Hepatocyte (in vitro differentiated cells): ENCODE data around the gene LDB2. TPM values are rescaled to one million over a fixed set of nuclear protein-coding genes. Genes with fewer than 3 reads are reported as not detected.
A peak's percentile ranks its signal among the peaks of the same experiment; 100 is the strongest.

Experiments used
- DNase-seq: peaks from one replicate; pipeline ENCODE4 v3.0.0-alpha.2; 2016; ENCODE audit warnings: low spot score
- H2AFZ ChIP-seq: fragments of 200-600 bp; sonication (generic); 2 replicates; pipeline ENCODE4 v1.6.0; 2016; ENCODE audit warnings: antibody characterized with exemption, mild to moderate bottlenecking
- H3K27ac ChIP-seq: fragments of 200-600 bp; sonication (generic); 2 replicates; pipeline ENCODE4 v1.5.1; 2016; ENCODE audit warnings: mild to moderate bottlenecking
- H3K27me3 ChIP-seq: fragments of 200-600 bp; sonication (generic); 2 replicates; pipeline ENCODE4 v1.6.1; 2016
- H3K36me3 ChIP-seq: fragments of 200-600 bp; sonication (generic); replicated peaks from 2 replicates; pipeline ENCODE4 v1.5.1; 2016; ENCODE audit warnings: low read depth; ENCODE audit not compliant: insufficient read depth
- H3K4me1 ChIP-seq: fragments of 200-600 bp; sonication (generic); 2 replicates; pipeline ENCODE4 v1.5.1; 2016; ENCODE audit warnings: mild to moderate bottlenecking, moderate library complexity; ENCODE audit not compliant: insufficient read depth
- H3K4me2 ChIP-seq: fragments of 200-600 bp; sonication (generic); 2 replicates; pipeline ENCODE4 v1.6.0; 2016
- H3K4me3 ChIP-seq: fragments of 200-600 bp; sonication (generic); 2 replicates; pipeline ENCODE4 v1.5.1; 2016; ENCODE audit warnings: mild to moderate bottlenecking
- H3K79me2 ChIP-seq: fragments of 200-600 bp; sonication (generic); 2 replicates; pipeline ENCODE4 v1.6.0; 2017; ENCODE audit warnings: mild to moderate bottlenecking
- H3K9me2 ChIP-seq: fragments of 200-600 bp; sonication (generic); replicated peaks from 2 replicates; pipeline ENCODE4 v1.6.0; 2017; ENCODE audit warnings: mild to moderate bottlenecking; ENCODE audit not compliant: insufficient read depth
- H3K9me3 ChIP-seq: fragments of 200-600 bp; sonication (generic); 2 replicates; pipeline ENCODE4 v1.5.1; 2016; ENCODE audit warnings: low read depth, mild to moderate bottlenecking
- H4K20me1 ChIP-seq: fragments of 200-600 bp; sonication (generic); 2 replicates; pipeline ENCODE4 v1.6.0; 2016; ENCODE audit warnings: mild to moderate bottlenecking; ENCODE audit not compliant: insufficient read depth, poor library complexity, severe bottlenecking
- EZH2 ChIP-seq: fragments of 200-600 bp; sonication (generic); IDR thresholded peaks from 2 replicates; pipeline ENCODE4 v1.6.1; 2016; ENCODE audit warnings: antibody characterized with exemption, mild to moderate bottlenecking, borderline replicate concordance
- EZH2phosphoT487 ChIP-seq: fragments of 200-600 bp; sonication (generic); IDR thresholded peaks from one replicate; pipeline ENCODE4 v1.6.1; 2018; ENCODE audit warnings: antibody characterized with exemption, mild to moderate bottlenecking, low read depth, moderate library complexity; ENCODE audit not compliant: unreplicated experiment, severe bottlenecking
- WGBS: methylation state at CpG from one replicate; pipeline ENCODE4 v1.1.6; 2016; ENCODE audit warnings: low lambda C conversion rate; ENCODE audit errors: missing lambda C conversion rate; 5-methylcytosine and 5-hydroxymethylcytosine counted together
- polyA plus RNA-seq: library from polyadenylated mRNA; unstranded; fragments of >200 nt; fragmentation: Nextera tagmentation; extraction: Ambion mirVana; gene quantifications from 2 replicates; pipeline ENCODE4 v1.2.1, GENCODE V29; 2016
- total RNA-seq: library from RNA; depleted of rRNA; stranded (reverse); fragments of >200 nt; gene quantifications from 2 replicates; pipeline ENCODE4 v1.2.3, GENCODE V29; 2014
- TF ChIP-seq, protein P1 (sequence below): fragments of 200-600 bp; sonication (generic); IDR thresholded peaks from 2 replicates; pipeline ENCODE4 v1.5.1; 2016; ENCODE audit warnings: antibody characterized with exemption, mild to moderate bottlenecking; ENCODE audit not compliant: poor library complexity

The LDB2 gene
- total and polyA plus RNA-seq, 2 experiments from 2014 or later, result 8.7 to 20.3 TPM

DNA sequence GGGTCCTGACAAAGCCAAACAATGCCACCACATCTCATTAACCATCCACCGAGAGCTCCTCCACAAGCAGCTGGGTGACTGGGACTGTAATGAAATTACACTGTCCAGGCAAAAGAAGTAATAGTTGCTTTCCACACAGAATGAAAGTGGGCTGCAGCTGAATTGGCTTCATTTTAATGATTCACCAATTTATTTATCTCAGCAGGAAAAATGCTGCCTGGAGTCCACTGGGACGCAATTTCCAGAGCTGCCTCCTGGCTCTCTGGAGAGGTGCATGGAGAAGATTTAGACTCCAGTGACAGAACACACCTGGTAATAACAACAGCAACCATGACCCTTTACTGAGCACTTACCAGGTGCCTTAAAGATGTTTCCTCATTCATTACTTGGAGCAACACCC, 226.7 kb downstream of the LDB2 start:
- H3K27me3 ChIP-seq, result no peaks in the 10 kb centered on the region
- no peak for DNase-seq
- 63% methylated on average over 2 of the region's 2 CpGs for WGBS
- H3K9me3 ChIP-seq, result no peaks in the 10 kb centered on the region
- H2AFZ ChIP-seq, result no peak overlapping the region
- no peaks in the 10 kb centered on the region for H3K36me3 ChIP-seq
- TF ChIP-seq EZH2 (no peak), EZH2phosphoT487 (no peak)
- TF ChIP-seq, protein P1, sequence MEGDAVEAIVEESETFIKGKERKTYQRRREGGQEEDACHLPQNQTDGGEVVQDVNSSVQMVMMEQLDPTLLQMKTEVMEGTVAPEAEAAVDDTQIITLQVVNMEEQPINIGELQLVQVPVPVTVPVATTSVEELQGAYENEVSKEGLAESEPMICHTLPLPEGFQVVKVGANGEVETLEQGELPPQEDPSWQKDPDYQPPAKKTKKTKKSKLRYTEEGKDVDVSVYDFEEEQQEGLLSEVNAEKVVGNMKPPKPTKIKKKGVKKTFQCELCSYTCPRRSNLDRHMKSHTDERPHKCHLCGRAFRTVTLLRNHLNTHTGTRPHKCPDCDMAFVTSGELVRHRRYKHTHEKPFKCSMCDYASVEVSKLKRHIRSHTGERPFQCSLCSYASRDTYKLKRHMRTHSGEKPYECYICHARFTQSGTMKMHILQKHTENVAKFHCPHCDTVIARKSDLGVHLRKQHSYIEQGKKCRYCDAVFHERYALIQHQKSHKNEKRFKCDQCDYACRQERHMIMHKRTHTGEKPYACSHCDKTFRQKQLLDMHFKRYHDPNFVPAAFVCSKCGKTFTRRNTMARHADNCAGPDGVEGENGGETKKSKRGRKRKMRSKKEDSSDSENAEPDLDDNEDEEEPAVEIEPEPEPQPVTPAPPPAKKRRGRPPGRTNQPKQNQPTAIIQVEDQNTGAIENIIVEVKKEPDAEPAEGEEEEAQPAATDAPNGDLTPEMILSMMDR, result no peak
- peaks cover 9% of the 10 kb centered on the region for H3K4me1 ChIP-seq
- peak overlapping the region; percentile 55 for H3K27ac ChIP-seq
- no peak overlapping the region for H3K4me2 ChIP-seq
- no peak overlapping the region for H3K4me3 ChIP-seq
- H4K20me1 ChIP-seq, result no peaks in the 10 kb centered on the region
- no peaks in the 10 kb centered on the region for H3K79me2 ChIP-seq
- H3K9me2 ChIP-seq, result no peaks in the 10 kb centered on the region

DNA sequence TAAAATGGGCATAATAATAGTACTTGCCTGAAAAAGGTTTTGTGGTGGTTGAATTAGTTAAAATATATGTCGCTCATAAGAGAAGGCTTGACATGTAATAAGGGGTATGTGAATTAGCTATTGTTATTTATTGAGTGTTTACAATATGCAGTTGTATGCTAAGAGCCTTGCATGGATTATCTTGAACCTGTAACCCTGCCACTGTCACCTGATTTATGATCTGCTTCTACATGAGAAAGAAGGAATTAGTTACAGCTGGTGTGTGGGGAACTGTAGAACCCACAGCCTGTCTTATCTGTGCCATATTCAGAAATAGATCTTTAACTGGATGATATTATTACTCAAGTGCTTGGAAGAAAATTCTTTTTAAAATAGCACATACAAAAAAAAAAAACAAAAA, 227.7 kb downstream of the LDB2 start:
- Histone ChIP-seq H3K27ac (no peak overlapping the region), H3K9me2 (no peaks in the 10 kb centered on the region), H3K79me2 (no peaks in the 10 kb centered on the region), H3K9me3 (no peaks in the 10 kb centered on the region), H3K4me3 (no peak overlapping the region), H2AFZ (no peak overlapping the region), H3K4me1 (peaks cover 9% of the 10 kb centered on the region), H3K36me3 (no peaks in the 10 kb centered on the region), H3K27me3 (no peaks in the 10 kb centered on the region), H4K20me1 (no peaks in the 10 kb centered on the region), H3K4me2 (no peak overlapping the region)
- WGBS, result 81% methylated on average over 1 of the region's 1 CpG
- no peak for DNase-seq
- TF ChIP-seq, protein P1, result no peak
- TF ChIP-seq EZH2 (no peak), EZH2phosphoT487 (no peak)

- H3K27me3 ChIP-seq, result no peaks in the 10 kb centered on the region
- no peak for DNase-seq
- no peak overlapping the region for H2AFZ ChIP-seq
- no peaks in the 10 kb centered on the region for H3K9me2 ChIP-seq
- H3K4me1 ChIP-seq, result peaks cover 9% of the 10 kb centered on the region
- H3K9me3 ChIP-seq, result no peaks in the 10 kb centered on the region
- no peak overlapping the region for H3K4me2 ChIP-seq
- no peaks in the 10 kb centered on the region for H3K79me2 ChIP-seq
- no peaks in the 10 kb centered on the region for H4K20me1 ChIP-seq
- H3K36me3 ChIP-seq, result no peaks in the 10 kb centered on the region
- no peak overlapping the region for H3K27ac ChIP-seq
- no peak overlapping the region for H3K4me3 ChIP-seq
- TF ChIP-seq EZH2phosphoT487 (no peak), EZH2 (no peak)
- TF ChIP-seq, protein P1, result no peak
These were observed 229.4 kb downstream of the LDB2 start for GRCh38 chr4:16669036-16669435.

DNA sequence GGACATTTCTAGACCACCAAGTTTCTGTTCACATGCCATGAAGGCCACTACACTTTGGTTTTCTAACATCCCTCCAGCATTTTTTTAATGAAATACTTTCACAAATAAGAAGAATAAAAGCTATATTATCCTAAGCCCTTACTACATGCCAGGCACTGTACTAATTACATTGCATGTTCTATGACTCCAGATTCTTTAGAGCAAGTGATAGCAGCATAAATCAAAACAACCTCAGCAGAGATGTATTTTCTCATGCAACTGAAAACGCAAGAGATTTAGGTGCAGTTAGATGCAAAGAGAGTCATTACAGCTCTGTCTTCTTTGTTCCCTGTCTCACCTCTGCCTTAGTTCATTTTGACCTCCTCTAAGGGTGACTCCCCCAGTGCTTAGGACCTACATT, 230.0 kb downstream of the LDB2 start:
- no peaks in the 10 kb centered on the region for H3K9me2 ChIP-seq
- no peaks in the 10 kb centered on the region for H4K20me1 ChIP-seq
- no peak overlapping the region for H3K4me2 ChIP-seq
- H2AFZ ChIP-seq, result no peak overlapping the region
- H3K27me3 ChIP-seq, result no peaks in the 10 kb centered on the region
- no peaks in the 10 kb centered on the region for H3K36me3 ChIP-seq
- 72% methylated on average over 1 of the region's 1 CpG for WGBS
- H3K79me2 ChIP-seq, result no peaks in the 10 kb centered on the region
- peaks cover 9% of the 10 kb centered on the region for H3K4me1 ChIP-seq
- DNase-seq, result no peak
- no peak overlapping the region for H3K4me3 ChIP-seq
- H3K9me3 ChIP-seq, result no peaks in the 10 kb centered on the region
- TF ChIP-seq, protein P1, result no peak
- TF ChIP-seq EZH2 (no peak), EZH2phosphoT487 (no peak)
- no peak overlapping the region for H3K27ac ChIP-seq
